Measurements from ENCODE around the gene NSA2.

Gene NSA2

DNA sequence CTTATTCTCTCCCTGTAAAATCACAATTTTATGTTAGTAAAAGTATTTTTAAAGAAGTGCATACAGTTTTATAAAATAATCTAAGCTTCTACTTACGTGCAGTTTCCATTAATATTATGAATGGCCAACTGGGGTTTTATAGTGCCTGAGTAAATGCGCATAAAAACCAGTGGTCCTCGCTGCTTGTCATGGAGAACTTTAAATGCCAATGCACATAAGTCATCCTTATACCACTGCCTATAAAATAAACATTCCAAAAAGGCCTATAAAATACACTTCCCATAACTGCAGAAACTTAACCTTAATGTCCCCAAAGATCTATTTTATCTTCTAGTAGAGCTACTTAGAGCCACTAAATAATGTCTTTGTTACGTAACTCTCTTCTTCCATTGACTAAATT is 28.6 kb upstream of the NSA2 start:
- no peak for TF ChIP-seq SIN3A (IDR thresholded peaks at IDR 0.05; ENCODE audit: borderline replicate concordance, insufficient read depth, low read length)
- TF ChIP-seq POLR2AphosphoS5 (IDR thresholded peaks at IDR 0.05; ENCODE audit: low read depth, low read length) = no peak
- TF ChIP-seq, protein P1, sequence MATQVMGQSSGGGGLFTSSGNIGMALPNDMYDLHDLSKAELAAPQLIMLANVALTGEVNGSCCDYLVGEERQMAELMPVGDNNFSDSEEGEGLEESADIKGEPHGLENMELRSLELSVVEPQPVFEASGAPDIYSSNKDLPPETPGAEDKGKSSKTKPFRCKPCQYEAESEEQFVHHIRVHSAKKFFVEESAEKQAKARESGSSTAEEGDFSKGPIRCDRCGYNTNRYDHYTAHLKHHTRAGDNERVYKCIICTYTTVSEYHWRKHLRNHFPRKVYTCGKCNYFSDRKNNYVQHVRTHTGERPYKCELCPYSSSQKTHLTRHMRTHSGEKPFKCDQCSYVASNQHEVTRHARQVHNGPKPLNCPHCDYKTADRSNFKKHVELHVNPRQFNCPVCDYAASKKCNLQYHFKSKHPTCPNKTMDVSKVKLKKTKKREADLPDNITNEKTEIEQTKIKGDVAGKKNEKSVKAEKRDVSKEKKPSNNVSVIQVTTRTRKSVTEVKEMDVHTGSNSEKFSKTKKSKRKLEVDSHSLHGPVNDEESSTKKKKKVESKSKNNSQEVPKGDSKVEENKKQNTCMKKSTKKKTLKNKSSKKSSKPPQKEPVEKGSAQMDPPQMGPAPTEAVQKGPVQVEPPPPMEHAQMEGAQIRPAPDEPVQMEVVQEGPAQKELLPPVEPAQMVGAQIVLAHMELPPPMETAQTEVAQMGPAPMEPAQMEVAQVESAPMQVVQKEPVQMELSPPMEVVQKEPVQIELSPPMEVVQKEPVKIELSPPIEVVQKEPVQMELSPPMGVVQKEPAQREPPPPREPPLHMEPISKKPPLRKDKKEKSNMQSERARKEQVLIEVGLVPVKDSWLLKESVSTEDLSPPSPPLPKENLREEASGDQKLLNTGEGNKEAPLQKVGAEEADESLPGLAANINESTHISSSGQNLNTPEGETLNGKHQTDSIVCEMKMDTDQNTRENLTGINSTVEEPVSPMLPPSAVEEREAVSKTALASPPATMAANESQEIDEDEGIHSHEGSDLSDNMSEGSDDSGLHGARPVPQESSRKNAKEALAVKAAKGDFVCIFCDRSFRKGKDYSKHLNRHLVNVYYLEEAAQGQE (IDR thresholded peaks at IDR 0.05; ENCODE audit: insufficient read depth in 1 of 2, low read depth in 2 of 2, low read length in 2 of 2) = no peak
- TF ChIP-seq TAF1 (IDR thresholded peaks at IDR 0.05; ENCODE audit: borderline replicate concordance, insufficient read depth, low read length) = no peak
- no peak for TF ChIP-seq FOXP2 (optimal IDR thresholded peaks at IDR 0.05; ENCODE audit: borderline replicate concordance, extremely low read depth, extremely low read length, insufficient read depth)

DNA sequence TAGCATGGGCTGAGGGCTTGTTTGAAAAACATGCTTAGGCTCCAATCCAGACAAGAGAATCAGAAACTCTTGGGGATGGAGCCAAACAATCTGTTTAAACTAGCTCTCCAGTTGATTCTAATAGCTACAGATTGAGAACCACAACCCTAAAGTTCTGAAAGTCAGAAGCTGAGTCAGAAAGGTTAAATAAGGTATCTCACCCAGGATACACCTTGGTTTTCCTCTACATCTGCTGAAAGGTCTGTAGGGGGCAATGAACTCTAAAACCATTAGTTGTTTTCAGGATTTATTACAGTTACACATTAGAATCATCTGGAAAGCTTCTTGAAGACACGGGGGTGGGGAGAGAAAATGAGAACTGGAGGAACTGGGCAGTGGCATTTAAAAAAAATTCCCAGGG is 5.8 kb upstream of the NSA2 start:
- TF ChIP-seq POLR2AphosphoS5 (IDR thresholded peaks at IDR 0.05; ENCODE audit: low read depth, low read length) (no peak), FOXP2 (optimal IDR thresholded peaks at IDR 0.05; ENCODE audit: borderline replicate concordance, extremely low read depth, extremely low read length, insufficient read depth) (no peak), TAF1 (IDR thresholded peaks at IDR 0.05; ENCODE audit: borderline replicate concordance, insufficient read depth, low read length) (no peak), SIN3A (IDR thresholded peaks at IDR 0.05; ENCODE audit: borderline replicate concordance, insufficient read depth, low read length) (no peak)
- TF ChIP-seq, protein P1 (IDR thresholded peaks at IDR 0.05; ENCODE audit: insufficient read depth in 1 of 2, low read depth in 2 of 2, low read length in 2 of 2) = no peak

DNA sequence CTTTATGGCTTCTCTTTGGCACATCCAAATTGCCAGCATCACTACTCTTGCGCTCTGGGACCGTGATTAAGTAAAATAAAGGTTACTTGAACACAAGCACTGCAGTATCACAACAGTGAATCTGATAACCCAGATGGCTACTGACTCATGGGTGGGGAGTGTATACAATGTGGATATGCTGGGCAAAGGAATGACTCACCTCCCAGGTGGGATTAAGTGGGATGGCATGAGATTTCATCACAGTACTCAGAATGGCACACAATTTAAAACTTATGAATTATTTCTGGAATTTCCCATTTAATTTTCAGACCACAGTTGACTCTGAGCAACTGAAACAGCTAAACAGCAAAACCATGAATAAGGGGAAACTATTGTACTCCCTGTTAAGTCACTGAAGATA is 4.5 kb upstream of the NSA2 start:
- TF ChIP-seq FOXP2 (optimal IDR thresholded peaks at IDR 0.05; ENCODE audit: borderline replicate concordance, extremely low read depth, extremely low read length, insufficient read depth) (no peak), POLR2AphosphoS5 (IDR thresholded peaks at IDR 0.05; ENCODE audit: low read depth, low read length) (no peak), TAF1 (IDR thresholded peaks at IDR 0.05; ENCODE audit: borderline replicate concordance, insufficient read depth, low read length) (no peak), SIN3A (IDR thresholded peaks at IDR 0.05; ENCODE audit: borderline replicate concordance, insufficient read depth, low read length) (no peak)
- TF ChIP-seq, protein P1 (IDR thresholded peaks at IDR 0.05; ENCODE audit: insufficient read depth in 1 of 2, low read depth in 2 of 2, low read length in 2 of 2) = no peak

DNA sequence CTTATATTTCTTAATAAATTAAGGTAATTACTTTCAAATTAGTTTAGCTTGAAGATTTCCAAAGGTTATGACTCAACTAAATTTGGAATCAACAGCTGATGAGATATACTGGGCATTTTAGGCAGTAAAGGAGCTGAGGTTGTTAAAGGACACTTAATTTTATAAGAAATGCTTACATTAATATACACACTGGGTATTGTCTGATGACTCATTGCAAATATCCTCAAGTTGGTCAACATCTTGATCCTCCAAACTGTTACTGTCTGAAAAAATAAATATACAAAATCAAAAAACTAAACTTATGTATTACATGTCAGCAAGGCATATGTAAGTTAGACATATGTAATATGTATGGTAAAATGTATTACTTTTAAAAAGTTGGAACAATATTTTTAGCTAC is 3.5 kb upstream of the NSA2 start:
- no peak for TF ChIP-seq POLR2AphosphoS5 (IDR thresholded peaks at IDR 0.05; ENCODE audit: low read depth, low read length)

DNA sequence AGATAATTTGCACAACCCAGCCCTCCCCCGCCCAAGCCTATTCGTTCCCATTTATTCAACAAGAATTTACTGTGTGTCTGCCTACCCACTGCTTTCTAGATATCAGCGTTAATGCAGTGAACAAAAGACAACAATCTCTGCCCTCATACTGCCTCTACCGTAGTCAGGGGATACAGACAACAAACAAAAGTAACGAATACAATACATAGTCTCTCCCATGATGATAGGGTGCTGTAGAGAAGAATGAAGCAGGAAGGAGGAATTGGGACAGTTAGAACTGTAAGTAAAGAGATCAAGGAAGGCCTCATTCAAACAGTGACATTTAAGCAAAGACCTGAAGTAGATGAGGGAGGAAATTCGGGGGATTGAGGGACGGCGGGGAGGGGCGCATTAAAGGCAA is 1.8 kb upstream of the NSA2 start:
- no peak for TF ChIP-seq SIN3A (IDR thresholded peaks at IDR 0.05; ENCODE audit: borderline replicate concordance, insufficient read depth, low read length)
- TF ChIP-seq, protein P1 (IDR thresholded peaks at IDR 0.05; ENCODE audit: insufficient read depth in 1 of 2, low read depth in 2 of 2, low read length in 2 of 2) = no peak
- TF ChIP-seq POLR2AphosphoS5 (IDR thresholded peaks at IDR 0.05; ENCODE audit: low read depth, low read length) = no peak
- TF ChIP-seq FOXP2 (optimal IDR thresholded peaks at IDR 0.05; ENCODE audit: borderline replicate concordance, extremely low read depth, extremely low read length, insufficient read depth) = no peak
- no peak for TF ChIP-seq TAF1 (IDR thresholded peaks at IDR 0.05; ENCODE audit: borderline replicate concordance, insufficient read depth, low read length)

Measured in PFSK-1 (cell line).